MM.1S (cell line): ENCODE measurements around the gene TIFAB.

Source experiments
- EZH2 ChIP-seq: fragments of 300-600 bp; sonication (generic); optimal IDR thresholded peaks from 2 replicates; pipeline ENCODE3; 2017; ENCODE audit warnings: low read depth, mild to moderate bottlenecking, antibody characterized with exemption, low read length, mixed read lengths
- EZH2phosphoT487 ChIP-seq: fragments of 300-600 bp; sonication (generic); IDR thresholded peaks from 2 replicates; pipeline ENCODE4 v1.6.1; 2018; ENCODE audit warnings: antibody characterized with exemption, low read length
- TF ChIP-seq, protein P1 (sequence below): fragments of 300-600 bp; sonication (generic); IDR thresholded peaks from 2 replicates; pipeline ENCODE4 v1.5.1; 2016; ENCODE audit warnings: antibody characterized with exemption, low read length, mixed read lengths

DNA sequence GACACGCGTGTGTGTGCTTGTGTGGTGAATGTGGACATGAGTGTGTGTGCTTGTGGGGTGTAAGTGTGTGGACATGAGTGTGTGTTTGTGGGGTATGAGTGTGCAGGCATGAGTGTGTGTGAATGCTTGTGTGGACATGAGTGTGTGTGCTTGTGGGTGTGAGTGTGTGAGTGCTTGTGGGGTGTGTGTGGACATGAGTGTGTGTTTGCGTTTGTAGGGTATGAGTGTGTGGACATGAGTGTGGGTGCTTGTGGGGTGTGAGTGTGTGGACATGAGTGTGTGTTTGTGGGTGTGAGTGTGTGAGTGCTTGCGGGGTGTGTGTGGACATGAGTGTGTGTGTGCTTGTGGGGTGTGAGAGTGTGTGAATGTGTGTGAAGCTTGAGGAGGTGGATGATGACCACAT, 29.8 kb upstream of the TIFAB start:
- TF ChIP-seq, protein P1, sequence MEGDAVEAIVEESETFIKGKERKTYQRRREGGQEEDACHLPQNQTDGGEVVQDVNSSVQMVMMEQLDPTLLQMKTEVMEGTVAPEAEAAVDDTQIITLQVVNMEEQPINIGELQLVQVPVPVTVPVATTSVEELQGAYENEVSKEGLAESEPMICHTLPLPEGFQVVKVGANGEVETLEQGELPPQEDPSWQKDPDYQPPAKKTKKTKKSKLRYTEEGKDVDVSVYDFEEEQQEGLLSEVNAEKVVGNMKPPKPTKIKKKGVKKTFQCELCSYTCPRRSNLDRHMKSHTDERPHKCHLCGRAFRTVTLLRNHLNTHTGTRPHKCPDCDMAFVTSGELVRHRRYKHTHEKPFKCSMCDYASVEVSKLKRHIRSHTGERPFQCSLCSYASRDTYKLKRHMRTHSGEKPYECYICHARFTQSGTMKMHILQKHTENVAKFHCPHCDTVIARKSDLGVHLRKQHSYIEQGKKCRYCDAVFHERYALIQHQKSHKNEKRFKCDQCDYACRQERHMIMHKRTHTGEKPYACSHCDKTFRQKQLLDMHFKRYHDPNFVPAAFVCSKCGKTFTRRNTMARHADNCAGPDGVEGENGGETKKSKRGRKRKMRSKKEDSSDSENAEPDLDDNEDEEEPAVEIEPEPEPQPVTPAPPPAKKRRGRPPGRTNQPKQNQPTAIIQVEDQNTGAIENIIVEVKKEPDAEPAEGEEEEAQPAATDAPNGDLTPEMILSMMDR = no peak
- TF ChIP-seq EZH2 = no peak
- no peak for TF ChIP-seq EZH2phosphoT487
